Measurements from ENCODE around the gene ADA.

The ADA gene

DNA sequence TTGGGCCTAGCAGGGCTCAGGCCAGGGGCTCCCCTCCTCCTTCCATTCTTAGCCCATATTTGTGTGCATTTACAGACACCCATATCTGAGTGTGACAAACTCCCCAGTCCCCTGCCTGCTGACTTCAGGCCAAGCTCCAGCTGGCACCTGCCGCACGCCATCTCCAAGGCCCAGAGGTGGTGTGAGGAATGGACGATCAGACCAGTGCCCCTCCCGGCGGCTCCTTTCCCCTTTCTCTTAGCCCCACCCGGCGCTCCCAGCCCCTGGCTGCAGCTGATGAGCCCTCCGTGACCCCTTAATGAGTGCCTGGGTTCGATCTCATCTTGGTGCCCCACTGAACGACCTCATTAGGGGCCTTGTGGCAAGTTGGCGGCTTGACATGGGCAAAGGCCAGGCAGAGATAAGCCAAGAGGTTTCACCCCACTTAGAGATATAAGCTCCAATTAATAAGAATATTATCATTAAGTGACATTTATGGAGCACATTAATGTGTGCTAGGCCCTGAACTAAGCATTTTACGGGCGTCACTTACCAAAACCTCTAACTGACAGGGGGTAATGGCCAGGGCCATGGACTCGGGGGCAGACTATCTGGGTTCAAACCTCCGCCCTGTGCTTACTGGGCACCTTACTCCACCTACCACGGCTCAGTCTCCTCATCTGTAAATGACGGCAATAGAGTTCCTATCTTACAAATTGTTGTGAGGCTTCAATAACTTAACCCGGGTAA, 17.5 kb downstream of the ADA start:
- no peak for DNase-seq (ENCODE audit: low read depth)
- no peak overlapping the region for H3K4me3 ChIP-seq (ENCODE audit: low read depth, low read length)
- in situ Hi-C loops (cut with HindIII; ENCODE audit: low sequenced_read_pairs): no loop called here
- TF ChIP-seq, protein P1, sequence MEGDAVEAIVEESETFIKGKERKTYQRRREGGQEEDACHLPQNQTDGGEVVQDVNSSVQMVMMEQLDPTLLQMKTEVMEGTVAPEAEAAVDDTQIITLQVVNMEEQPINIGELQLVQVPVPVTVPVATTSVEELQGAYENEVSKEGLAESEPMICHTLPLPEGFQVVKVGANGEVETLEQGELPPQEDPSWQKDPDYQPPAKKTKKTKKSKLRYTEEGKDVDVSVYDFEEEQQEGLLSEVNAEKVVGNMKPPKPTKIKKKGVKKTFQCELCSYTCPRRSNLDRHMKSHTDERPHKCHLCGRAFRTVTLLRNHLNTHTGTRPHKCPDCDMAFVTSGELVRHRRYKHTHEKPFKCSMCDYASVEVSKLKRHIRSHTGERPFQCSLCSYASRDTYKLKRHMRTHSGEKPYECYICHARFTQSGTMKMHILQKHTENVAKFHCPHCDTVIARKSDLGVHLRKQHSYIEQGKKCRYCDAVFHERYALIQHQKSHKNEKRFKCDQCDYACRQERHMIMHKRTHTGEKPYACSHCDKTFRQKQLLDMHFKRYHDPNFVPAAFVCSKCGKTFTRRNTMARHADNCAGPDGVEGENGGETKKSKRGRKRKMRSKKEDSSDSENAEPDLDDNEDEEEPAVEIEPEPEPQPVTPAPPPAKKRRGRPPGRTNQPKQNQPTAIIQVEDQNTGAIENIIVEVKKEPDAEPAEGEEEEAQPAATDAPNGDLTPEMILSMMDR (IDR thresholded peaks at IDR 0.05; ENCODE audit: low read depth, low read length, missing control alignments): no peak

DNA sequence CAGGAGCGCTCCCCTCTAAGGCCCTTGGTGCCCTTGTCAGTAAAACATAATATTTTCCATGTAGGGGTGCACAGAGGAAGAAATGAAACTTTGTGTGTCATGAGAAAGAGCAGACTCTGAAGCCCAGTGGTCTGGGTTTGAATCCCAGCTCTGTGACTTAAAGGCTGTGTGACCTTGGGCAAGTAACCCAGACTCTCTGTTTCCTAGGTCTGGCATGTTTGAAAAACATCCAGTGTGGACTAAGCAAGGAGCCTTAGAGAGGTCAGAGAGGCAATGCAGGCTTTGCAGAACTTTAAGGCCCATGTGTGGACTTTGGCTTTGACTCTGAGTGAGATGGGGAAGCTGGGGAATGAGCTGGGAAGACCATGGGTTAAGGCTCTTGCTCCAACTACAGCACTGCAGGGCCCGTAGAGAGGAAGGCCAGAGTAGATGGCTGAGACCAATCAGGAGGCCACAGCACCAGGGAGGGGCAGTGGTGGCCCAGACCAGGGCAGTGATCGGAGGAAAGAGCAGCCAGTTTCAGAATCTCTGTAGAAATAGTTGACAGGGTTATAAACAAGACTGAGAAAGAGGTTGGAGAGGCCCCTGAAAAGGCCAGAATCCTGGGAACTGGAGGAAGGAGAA, 18.2 kb downstream of the ADA start:
- TF ChIP-seq, protein P1 (IDR thresholded peaks at IDR 0.05; ENCODE audit: low read depth, low read length, missing control alignments): no peak
- in situ Hi-C loops (cut with HindIII; ENCODE audit: low sequenced_read_pairs): no loop called here
- no peak for DNase-seq (ENCODE audit: low read depth)
- no peak overlapping the region for H3K4me3 ChIP-seq (ENCODE audit: low read depth, low read length)

DNA sequence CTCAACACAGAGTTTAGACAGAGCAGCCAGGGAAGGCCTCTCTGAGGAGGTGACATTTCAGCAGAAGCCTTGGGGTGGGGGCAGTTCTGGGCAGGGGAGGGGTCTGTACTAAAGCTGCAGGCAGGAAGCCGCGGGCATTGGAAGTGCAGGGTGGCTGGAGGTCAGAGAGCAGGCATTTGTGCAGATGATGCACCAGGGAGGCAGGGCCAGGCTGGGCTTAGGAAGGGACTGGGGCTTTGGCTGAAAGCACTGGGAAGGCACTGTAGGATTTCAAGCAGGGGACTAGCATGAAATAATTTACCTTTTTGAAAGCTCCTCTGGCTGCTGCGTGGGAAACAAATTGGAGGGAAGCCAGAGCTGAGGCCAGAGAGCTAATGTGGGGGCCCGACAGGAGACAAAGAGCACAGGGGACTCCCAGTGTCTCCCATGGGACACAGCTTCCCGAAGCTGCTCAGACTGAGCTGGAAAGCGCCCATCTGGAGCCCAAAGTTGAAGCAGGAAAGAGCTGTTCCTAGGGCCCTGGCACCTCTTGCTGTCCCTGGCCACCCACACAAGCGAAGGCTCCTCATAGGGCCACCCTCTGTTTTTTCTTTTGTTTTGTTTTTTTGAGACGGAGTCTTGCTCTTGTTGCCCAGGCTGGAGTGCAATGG, 19.3 kb downstream of the ADA start:
- TF ChIP-seq, protein P1 (IDR thresholded peaks at IDR 0.05; ENCODE audit: low read depth, low read length, missing control alignments): no peak
- no peak overlapping the region for H3K4me3 ChIP-seq (ENCODE audit: low read depth, low read length)
- in situ Hi-C loops (cut with HindIII; ENCODE audit: low sequenced_read_pairs): no loop called here
- DNase-seq (ENCODE audit: low read depth): no peak

DNA sequence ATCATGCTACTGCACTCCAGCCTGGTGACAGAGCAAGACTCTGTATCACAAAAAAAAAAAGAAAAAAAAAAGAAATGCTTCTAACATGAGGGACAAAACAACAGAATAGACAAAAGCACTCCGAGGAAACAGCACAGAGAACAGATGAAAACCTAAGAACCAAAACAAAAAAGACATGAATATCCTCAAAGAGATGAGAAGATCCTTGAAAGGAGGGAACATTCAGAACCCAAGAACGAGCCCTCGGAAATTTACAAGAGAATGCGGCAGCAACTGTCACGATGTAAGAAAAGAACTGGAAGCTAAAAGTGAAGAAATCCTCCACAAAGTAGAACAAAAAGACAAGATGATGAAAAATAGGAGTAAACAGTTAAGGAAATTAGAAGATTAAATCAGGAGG, 21.2 kb downstream of the ADA start:
- no peak overlapping the region for H3K4me3 ChIP-seq (ENCODE audit: low read depth, low read length)
- TF ChIP-seq, protein P1 (IDR thresholded peaks at IDR 0.05; ENCODE audit: low read depth, low read length, missing control alignments): no peak
- DNase-seq (ENCODE audit: low read depth): no peak
- in situ Hi-C loops (cut with HindIII; ENCODE audit: low sequenced_read_pairs): no loop called here

DNA sequence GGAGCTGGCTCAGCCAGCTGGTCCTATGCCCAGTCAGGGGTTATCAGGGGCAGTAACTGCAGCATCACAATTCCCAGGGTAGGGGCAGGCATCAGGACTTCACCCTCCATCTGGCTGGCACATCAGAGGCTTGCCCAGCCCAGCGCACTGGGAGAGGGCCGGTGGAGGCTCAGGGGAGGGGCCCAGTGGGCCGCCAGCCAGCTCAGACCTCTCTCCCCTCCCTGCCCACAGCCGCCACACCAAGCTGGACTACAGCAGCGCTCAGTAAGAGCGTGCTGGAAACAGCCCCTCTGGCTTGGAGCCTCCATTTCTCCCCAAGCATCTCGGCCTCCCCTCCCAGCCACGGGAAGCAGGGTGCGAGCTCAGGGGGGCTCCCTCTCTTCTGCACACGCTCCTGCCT, 22.0 kb downstream of the ADA start:
- no peak for DNase-seq (ENCODE audit: low read depth)
- H3K4me3 ChIP-seq (ENCODE audit: low read depth, low read length): no peak overlapping the region
- in situ Hi-C loops (cut with HindIII; ENCODE audit: low sequenced_read_pairs): no loop called here
- TF ChIP-seq, protein P1 (IDR thresholded peaks at IDR 0.05; ENCODE audit: low read depth, low read length, missing control alignments): no peak

DNA sequence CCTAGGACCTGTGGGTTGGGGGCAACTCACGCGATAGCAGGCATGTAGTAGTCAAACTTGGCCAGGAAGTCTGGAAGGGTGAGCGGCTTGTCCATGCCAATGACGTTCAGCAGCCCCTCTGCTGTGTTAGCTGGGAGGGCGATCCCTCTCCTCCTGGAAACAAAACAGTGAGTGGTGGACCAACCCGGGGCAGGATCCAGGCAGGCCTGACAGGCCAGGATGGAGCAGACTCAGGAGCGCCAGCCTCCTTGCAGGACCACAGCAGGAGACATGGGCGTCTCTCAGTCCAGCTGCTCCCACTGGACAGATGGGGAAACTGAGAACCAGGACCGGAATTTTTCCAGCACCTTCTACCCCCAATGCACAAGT, 22.5 kb downstream of the ADA start:
- no peak for DNase-seq (ENCODE audit: low read depth)
- no peak overlapping the region for H3K4me3 ChIP-seq (ENCODE audit: low read depth, low read length)
- in situ Hi-C loops (cut with HindIII; ENCODE audit: low sequenced_read_pairs): no loop called here
- TF ChIP-seq, protein P1 (IDR thresholded peaks at IDR 0.05; ENCODE audit: low read depth, low read length, missing control alignments): no peak

Measured in astrocyte of the cerebellum (primary cell).